Measurements from ENCODE around the gene HNRNPAB.
"Not testable (repeated sequence)": the region's sequence is repeated elsewhere in the genome, so short reads cannot be mapped to it uniquely, and the experiment has no call there.

HNRNPAB gene

DNA sequence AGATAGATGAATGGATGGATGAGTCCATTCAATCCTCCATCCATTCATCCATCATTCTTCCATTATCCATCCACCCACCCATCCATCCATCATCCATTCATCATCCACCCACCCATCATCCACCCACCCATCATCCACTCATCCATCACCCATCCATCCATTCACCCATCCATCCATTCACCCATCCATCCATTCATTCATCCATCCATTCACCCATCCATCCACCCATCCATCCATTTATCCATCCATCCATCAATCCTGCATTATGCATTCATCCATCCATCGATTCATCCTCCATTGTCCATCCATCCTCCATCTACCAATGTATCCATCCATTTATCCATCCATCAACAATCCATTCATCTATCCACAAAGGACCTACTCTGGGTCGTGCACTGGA is 41.1 kb downstream of the HNRNPAB start:
- no peak for DNase-seq (ENCODE audit: low read depth)

- DNase-seq (ENCODE audit: low read depth), result no peak
These were observed 42.4 kb downstream of the HNRNPAB start for GRCh38 chr5:178246624-178247279.

GRCh38 chr5:178247481-178248456 is 43.4 kb downstream of the HNRNPAB start:
- DNase-seq (ENCODE audit: low read depth), result no peak

DNA sequence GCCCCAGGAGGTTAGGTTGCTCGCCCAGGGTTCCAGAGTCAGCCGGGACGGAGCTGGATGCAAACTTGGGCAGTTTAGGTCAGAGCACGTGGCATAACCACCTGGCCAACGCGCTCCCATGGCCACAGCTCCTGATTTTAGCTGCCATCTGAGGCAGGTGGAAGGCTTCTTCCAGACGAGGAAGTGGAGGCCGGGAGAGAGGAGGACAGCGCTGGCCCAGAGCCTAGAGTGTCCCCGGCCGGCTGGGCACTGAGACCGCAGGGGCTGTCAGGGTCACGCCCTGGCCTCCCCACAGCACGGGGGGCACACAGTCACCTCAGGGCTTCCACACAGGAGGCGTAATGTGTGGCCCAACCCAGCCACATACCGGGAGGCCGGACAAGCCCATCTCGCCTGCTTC is 44.4 kb downstream of the HNRNPAB start:
- no peak for DNase-seq (ENCODE audit: low read depth)

DNA sequence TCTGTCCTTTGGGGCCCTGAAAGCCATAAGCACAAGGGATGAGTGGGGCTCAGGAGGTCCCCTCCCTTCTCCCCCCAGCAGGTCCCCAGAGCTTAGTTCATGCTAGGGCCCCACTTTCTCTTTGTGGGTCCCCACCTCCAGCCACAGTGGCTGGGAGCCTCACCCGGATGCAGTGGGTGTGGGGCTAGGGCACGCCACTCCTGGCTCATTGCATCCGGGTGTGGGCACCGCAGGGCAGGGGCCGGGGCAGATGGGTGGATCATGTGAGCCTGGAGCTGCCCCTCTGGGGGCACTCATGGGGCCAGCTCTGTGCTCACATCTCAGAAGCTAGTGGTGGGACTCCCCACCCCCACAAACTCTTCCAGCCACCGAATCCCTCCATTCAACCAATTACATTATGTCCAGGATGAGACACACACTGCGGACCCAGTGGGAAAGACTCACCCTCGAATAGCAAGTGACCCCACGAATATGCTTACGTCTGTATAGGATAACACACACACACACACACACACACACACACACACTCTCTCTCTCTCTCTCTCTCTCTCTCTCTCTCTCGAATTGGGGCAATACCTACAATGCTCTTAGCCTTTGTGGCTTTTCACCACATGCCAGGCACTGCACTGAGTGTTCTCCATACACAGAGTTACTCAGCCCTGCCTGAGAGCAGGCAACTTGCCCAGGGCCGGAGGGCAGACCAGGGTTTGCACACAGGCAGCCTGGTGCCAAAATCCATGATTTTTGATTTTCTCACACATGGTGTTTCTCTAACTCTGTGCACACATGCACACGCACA is 45.1 kb downstream of the HNRNPAB start:
- DNase-seq (ENCODE audit: low read depth), result peak; percentile 78

- DNase-seq (ENCODE audit: low read depth), result no peak
These were observed 45.9 kb downstream of the HNRNPAB start for GRCh38 chr5:178250263-178250662.

DNA sequence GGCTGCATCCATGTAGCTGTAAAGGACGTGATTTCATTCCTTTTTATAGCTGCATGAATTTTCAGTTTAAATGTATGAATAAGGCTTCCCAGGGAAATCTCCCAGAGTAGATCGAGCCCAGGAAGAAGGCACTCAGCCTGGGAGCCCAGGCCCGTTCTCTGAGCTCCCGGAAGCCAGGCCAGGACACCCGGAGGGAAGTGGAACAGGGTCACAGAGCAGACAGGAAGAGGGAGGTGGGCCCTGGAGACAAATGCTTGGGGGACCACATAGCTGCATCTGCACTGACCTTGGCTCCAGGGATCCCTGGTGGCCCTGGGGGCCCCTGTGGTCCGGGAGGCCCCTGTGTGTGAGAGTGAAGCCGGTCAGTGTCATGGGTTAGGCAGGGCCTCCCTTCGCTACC is 47.9 kb downstream of the HNRNPAB start:
- DNase-seq (ENCODE audit: low read depth), result no peak

DNA sequence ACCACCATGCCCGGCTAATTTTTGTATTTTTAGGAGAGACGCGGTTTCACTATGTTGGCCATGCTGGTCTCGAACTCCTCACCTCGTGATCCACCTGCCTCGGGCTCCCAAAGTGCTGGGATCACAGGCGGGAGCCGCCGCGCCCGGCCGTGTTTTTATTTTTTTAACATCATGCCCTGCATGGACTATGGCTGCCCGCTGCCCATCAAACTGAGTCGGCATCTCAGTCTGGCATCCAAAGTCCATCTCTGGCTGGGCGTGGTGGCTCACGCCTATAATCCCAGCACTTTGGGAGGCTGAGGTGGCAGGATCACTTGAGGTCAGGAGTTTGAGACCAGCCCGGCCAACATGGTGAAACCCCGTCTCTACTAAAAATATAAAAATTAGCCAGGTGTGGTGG is 49.3 kb downstream of the HNRNPAB start:
- not testable (repeated sequence) for DNase-seq (ENCODE audit: low read depth)

GRCh38 chr5:178256746-178257145 is 52.4 kb downstream of the HNRNPAB start:
- no peak for DNase-seq (ENCODE audit: low read depth)

DNA sequence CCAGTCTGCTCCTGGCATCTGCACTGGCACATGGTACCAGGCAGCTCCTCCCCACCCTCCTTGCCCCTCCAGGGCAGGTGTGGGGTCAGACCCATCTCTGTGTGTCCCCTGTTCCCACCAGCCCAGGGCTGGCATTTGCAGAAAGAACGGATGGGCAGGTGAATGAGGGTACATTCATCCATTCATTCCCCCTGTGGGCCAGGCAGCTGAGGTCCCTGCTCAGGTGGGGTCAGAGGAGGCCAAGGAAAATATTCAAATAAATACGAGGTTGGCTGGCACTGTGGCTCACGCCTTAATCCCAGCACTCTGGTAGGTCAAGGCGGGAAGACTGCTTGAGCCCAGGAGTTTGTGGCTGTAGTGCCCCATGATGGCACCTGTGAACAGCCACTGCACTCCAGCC is 53.3 kb downstream of the HNRNPAB start:
- DNase-seq (ENCODE audit: low read depth), result no peak

- DNase-seq (ENCODE audit: low read depth), result no peak
These were observed 55.5 kb downstream of the HNRNPAB start for GRCh38 chr5:178259623-178260536.

Data from iris pigment epithelial cell (primary cell).